ENCODE measurements around the gene CD5L.

DNA sequence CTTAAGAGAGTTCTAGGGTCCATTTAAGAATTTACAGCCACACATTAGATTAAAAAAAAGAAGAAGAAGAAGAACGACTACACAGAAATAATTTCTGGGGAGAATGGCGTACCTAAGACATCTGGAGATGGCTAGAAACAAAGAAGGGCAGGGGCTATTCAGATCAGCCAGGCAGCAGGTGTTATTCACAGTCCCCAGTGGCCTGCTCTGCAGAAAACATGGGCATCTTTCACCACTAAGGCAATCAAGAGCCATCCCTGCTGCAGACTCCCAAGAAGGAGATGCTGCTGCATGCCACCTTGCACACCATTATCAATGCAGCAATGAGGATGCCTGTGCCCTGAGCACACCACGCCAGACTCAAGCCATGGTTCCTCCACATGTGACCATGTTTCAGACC, 56.8 kb downstream of the CD5L start:
- TF ChIP-seq EZH2 (IDR thresholded peaks at IDR 0.05; ENCODE audit: low read length): no peak
- TF ChIP-seq, protein P1, sequence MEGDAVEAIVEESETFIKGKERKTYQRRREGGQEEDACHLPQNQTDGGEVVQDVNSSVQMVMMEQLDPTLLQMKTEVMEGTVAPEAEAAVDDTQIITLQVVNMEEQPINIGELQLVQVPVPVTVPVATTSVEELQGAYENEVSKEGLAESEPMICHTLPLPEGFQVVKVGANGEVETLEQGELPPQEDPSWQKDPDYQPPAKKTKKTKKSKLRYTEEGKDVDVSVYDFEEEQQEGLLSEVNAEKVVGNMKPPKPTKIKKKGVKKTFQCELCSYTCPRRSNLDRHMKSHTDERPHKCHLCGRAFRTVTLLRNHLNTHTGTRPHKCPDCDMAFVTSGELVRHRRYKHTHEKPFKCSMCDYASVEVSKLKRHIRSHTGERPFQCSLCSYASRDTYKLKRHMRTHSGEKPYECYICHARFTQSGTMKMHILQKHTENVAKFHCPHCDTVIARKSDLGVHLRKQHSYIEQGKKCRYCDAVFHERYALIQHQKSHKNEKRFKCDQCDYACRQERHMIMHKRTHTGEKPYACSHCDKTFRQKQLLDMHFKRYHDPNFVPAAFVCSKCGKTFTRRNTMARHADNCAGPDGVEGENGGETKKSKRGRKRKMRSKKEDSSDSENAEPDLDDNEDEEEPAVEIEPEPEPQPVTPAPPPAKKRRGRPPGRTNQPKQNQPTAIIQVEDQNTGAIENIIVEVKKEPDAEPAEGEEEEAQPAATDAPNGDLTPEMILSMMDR (optimal IDR thresholded peaks at IDR 0.05 in 1 of 3, IDR thresholded peaks at IDR 0.05 in 1 of 3, conservative IDR thresholded peaks at IDR 0.05 in 1 of 3; ENCODE audit: extremely low read depth in 1 of 3, insufficient read depth in 2 of 3, low read length in 3 of 3): no peak

Measured in keratinocyte (primary cell).